K562 (cell line): ENCODE results near the gene RFPL1.

Experiments
- CBX3 ChIP-seq, 2 experiments: IDR thresholded peaks; 1 replicate in 1 of 2; 2 replicates in 1 of 2; pipeline ENCODE4 v1.6.1; 2012; ENCODE audit warnings: inconsistent platforms in 2 of 2, low read length in 2 of 2, borderline replicate concordance in 1 of 2, control low read depth in 1 of 2
- CTCF ChIP-seq, 3 experiments: IDR thresholded peaks in 2 of 3; conservative IDR thresholded peaks in 1 of 3; 2 replicates each; pipeline ENCODE4 v1.5.1; 2011 to 2012; ENCODE audit warnings: low read length in 3 of 3, mild to moderate bottlenecking in 3 of 3, control low read depth in 2 of 3, improper control_type of control experiment in 1 of 3, inconsistent platforms in 1 of 3, low read depth in 1 of 3, mixed read lengths in 1 of 3, moderate library complexity in 1 of 3; ENCODE audit not compliant: insufficient read depth in 2 of 3
- EZH2 ChIP-seq: IDR thresholded peaks from 2 replicates; pipeline ENCODE4 v1.6.1; 2012; ENCODE audit warnings: low read depth, mild to moderate bottlenecking, inconsistent platforms, low read length, borderline replicate concordance
- LEF1 ChIP-seq: fragments of 450-650 bp; IDR thresholded peaks from 2 replicates; pipeline ENCODE4 v1.6.1; 2016; ENCODE audit warnings: mild to moderate bottlenecking
- POLR2AphosphoS5 ChIP-seq: IDR thresholded peaks from 2 replicates; pipeline ENCODE4 v1.6.1; 2011; ENCODE audit warnings: mild to moderate bottlenecking, low read depth, low read length, moderate library complexity; ENCODE audit not compliant: control insufficient read depth, insufficient read depth
- TSHZ1 ChIP-seq: fragments of 250-450 bp; sonication (Bioruptor Pico); IDR thresholded peaks from 2 replicates; pipeline ENCODE4 v1.4.0; 2020; ENCODE audit warnings: mild to moderate bottlenecking, moderate library complexity
- ZNF263 ChIP-seq: sonication (generic); formaldehyde crosslinking; IDR thresholded peaks from 2 replicates; pipeline ENCODE4 v1.8.0; 2022; ENCODE audit warnings: mild to moderate bottlenecking, missing genetic modification reagents, borderline replicate concordance

- no peak for TF ChIP-seq LEF1
- TF ChIP-seq CTCF (IDR thresholded peaks at IDR 0.05 in 2 of 3, conservative IDR thresholded peaks at IDR 0.05 in 1 of 3; ENCODE audit: insufficient read depth in 2 of 3, low read depth in 1 of 3, low read length in 3 of 3) = no peak
- TF ChIP-seq ZNF263 (CRISPR knock-in tag) = no peak
- no peak for TF ChIP-seq CBX3 (IDR thresholded peaks at IDR 0.05; ENCODE audit: borderline replicate concordance in 1 of 2, low read length in 2 of 2)
- no peak for TF ChIP-seq EZH2
- no peak for TF ChIP-seq TSHZ1 (CRISPR knock-in tag)
- TF ChIP-seq POLR2AphosphoS5 = no peak
Observed at GRCh38 chr22:29458551-29458950, 20.2 kb downstream of the RFPL1 start.
